ENCODE results near the gene CTDSPL.

The CTDSPL gene

DNA sequence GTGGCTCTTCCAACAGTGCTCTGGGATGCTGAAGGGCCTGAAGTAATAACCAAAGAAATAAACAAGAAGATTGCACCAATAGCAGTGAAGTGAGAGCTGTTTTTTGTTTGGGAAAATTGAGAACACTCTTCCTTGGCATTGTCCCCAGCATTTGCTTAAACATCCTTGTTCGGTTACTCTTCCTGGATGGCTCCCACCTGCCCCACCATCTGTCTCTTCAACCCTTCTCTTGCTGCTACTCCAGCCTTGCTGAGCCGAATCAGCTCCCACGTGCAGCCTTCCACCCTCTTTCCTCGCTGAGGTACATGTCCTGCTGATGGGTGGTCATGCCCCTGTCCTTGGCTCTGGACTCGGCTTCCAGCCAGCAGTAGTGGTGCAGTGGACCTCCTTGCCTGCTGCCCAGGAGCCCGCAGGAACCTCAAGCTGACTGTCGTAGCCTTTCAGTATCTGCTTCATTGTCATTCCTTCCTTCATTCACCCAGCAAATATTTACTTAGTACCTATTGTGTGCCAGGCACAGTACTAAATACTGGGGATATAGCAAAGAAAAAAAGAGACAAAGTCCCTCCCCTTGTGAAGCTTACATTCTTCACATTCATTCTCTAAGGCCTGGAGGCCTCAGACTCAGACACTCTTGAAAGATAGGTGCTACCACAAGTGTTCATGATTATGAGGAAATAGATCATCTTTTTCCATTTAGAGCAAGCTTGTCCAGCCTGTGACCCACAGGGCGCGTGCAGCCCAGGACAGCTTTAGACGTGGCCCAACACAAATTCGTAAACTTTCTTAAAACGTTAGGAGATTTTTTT, 111.8 kb downstream of the CTDSPL start:
- H3K27me3 ChIP-seq (ENCODE audit: control insufficient read depth in 3 of 3, insufficient read depth in 3 of 3, low read depth in 1 of 3, low read length in 3 of 3): no peaks in the 10 kb centered on the region
- no peak overlapping the region for H3K23ac ChIP-seq (ENCODE audit: low read depth, low read length, poor library complexity)
- no peak overlapping the region for H3K4me2 ChIP-seq (ENCODE audit: insufficient read depth, low read length, poor library complexity, severe bottlenecking)
- H2AK5ac ChIP-seq (ENCODE audit: low read depth, low read length): no peak overlapping the region
- H2BK5ac ChIP-seq (ENCODE audit: low read length): no peak overlapping the region
- no peak overlapping the region for H2BK120ac ChIP-seq (ENCODE audit: low read depth, low read length)
- WGBS, 2 donors (ENCODE audit: extremely low coverage in 2 of 2, insufficient read length in 2 of 2, insufficient replicate concordance in 1 of 2): no CpG with 5 or more reads among the region's 12 CpGs
- H3K14ac ChIP-seq (ENCODE audit: low read length): no peak overlapping the region
- no peak overlapping the region for H3K27ac ChIP-seq (replicated peaks; ENCODE audit: low read length)
- H3K9ac ChIP-seq (ENCODE audit: low read depth, low read length, poor library complexity): no peak overlapping the region
- H3K4ac ChIP-seq (ENCODE audit: low read length): no peak overlapping the region
- H3K79me1 ChIP-seq (ENCODE audit: low read depth, low read length): no peaks in the 10 kb centered on the region
- H2AFZ ChIP-seq (ENCODE audit: low read length): no peak overlapping the region
- no peak overlapping the region for H2BK15ac ChIP-seq (ENCODE audit: low read length)
- DNase-seq (ENCODE audit: low spot score): no peak
- peak overlapping the region in 1 of 2 donors; percentile 5 for H3K4me3 ChIP-seq (ENCODE audit: low read length in 2 of 2)
- no peak overlapping the region for H2BK12ac ChIP-seq (ENCODE audit: low read length)
- no peak overlapping the region for H4K91ac ChIP-seq (ENCODE audit: low read depth, low read length, poor library complexity)
- peaks cover 0 to 2% of the 10 kb centered on the region in 2 donors for H3K9me3 ChIP-seq (replicated peaks in 1 of 2; ENCODE audit: control insufficient read depth in 2 of 2, insufficient read depth in 1 of 2, low read depth in 1 of 2, low read length in 2 of 2)
- no peak overlapping the region for H3K18ac ChIP-seq (ENCODE audit: low read length)
- H3K36me3 ChIP-seq (replicated peaks in 1 of 2; ENCODE audit: control insufficient read depth in 2 of 2, insufficient read depth in 2 of 2, low read length in 2 of 2): peaks cover 19 to 38% of the 10 kb centered on the region in 2 donors
- H4K8ac ChIP-seq (ENCODE audit: low read depth, low read length): no peak overlapping the region
- H3K4me1 ChIP-seq (ENCODE audit: control insufficient read depth in 2 of 2, insufficient read depth in 1 of 2, low read depth in 1 of 2, low read length in 2 of 2): no peaks in the 10 kb centered on the region

DNA sequence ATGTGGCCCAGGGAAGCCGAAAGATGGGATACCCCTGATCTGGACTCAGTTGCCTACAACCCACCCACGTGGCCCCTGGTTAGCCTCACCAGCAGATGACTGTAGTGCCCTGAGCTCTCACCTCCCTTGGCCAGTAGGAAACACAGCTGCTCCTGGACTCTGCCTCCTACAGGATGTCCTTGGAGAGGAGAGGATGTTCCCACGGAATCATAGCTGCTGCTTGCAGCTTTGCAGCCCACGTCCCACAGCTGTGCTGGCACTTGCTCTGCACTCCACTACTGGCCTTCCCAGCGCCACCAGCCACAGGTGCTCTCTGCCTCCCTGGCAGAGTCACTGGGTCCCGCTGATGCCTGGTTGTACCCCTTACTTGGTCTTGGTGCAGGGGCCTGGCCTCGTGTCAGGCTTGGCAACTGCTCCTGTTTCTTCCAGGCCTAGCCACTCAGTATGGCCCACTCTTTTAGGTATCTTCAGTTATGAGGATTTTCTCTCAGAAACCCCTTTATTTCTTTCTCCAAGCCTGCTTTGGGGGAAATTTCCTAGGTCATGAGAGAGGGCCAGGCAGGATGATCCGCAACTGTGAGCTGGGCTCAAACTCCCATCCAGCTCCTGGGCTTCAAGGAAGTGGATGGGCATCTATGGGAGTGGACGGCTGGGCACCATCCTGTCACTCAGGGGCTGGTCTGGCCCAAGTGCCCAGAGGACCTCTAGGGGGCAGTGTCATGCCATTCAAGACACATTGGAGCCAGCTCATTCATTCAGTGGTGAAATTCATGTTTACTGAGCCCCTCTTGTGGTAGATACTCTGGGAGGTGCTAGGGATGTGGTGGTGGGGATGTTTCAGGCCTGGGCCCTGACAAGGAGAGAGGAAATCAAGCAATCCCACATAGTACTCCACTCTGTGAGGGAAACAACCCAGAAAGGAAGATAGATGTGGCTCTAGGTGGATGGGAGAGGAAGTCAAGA, 112.7 kb downstream of the CTDSPL start:
- H3K14ac ChIP-seq (ENCODE audit: low read length): no peak overlapping the region
- H3K79me1 ChIP-seq (ENCODE audit: low read depth, low read length): no peaks in the 10 kb centered on the region
- H2AK5ac ChIP-seq (ENCODE audit: low read depth, low read length): no peak overlapping the region
- no peak overlapping the region for H3K27ac ChIP-seq (replicated peaks; ENCODE audit: low read length)
- H4K91ac ChIP-seq (ENCODE audit: low read depth, low read length, poor library complexity): no peak overlapping the region
- no peak overlapping the region for H2BK120ac ChIP-seq (ENCODE audit: low read depth, low read length)
- peak; percentile 41 for DNase-seq (ENCODE audit: low spot score)
- no CpG with 5 or more reads among the region's 9 CpGs for WGBS, 2 donors (ENCODE audit: extremely low coverage in 2 of 2, insufficient read length in 2 of 2, insufficient replicate concordance in 1 of 2)
- peak overlapping the region; percentile 43 for H2BK5ac ChIP-seq (ENCODE audit: low read length)
- no peak overlapping the region for H2AFZ ChIP-seq (ENCODE audit: low read length)
- no peak overlapping the region for H3K4ac ChIP-seq (ENCODE audit: low read length)
- no peak overlapping the region for H3K18ac ChIP-seq (ENCODE audit: low read length)
- H3K4me1 ChIP-seq (ENCODE audit: control insufficient read depth in 2 of 2, insufficient read depth in 1 of 2, low read depth in 1 of 2, low read length in 2 of 2): no peaks in the 10 kb centered on the region
- peaks cover 19 to 38% of the 10 kb centered on the region in 2 donors for H3K36me3 ChIP-seq (replicated peaks in 1 of 2; ENCODE audit: control insufficient read depth in 2 of 2, insufficient read depth in 2 of 2, low read length in 2 of 2)
- no peaks in the 10 kb centered on the region for H3K27me3 ChIP-seq (ENCODE audit: control insufficient read depth in 3 of 3, insufficient read depth in 3 of 3, low read depth in 1 of 3, low read length in 3 of 3)
- no peak overlapping the region for H2BK12ac ChIP-seq (ENCODE audit: low read length)
- peak overlapping the region; percentile 61 for H3K9ac ChIP-seq (ENCODE audit: low read depth, low read length, poor library complexity)
- no peak overlapping the region for H2BK15ac ChIP-seq (ENCODE audit: low read length)
- no peak overlapping the region for H3K23ac ChIP-seq (ENCODE audit: low read depth, low read length, poor library complexity)
- H3K9me3 ChIP-seq (replicated peaks in 1 of 2; ENCODE audit: control insufficient read depth in 2 of 2, insufficient read depth in 1 of 2, low read depth in 1 of 2, low read length in 2 of 2): peaks cover 0 to 2% of the 10 kb centered on the region in 2 donors
- no peak overlapping the region for H4K8ac ChIP-seq (ENCODE audit: low read depth, low read length)
- H3K4me3 ChIP-seq (ENCODE audit: low read length in 2 of 2): no peak overlapping the region
- H3K4me2 ChIP-seq (ENCODE audit: insufficient read depth, low read length, poor library complexity, severe bottlenecking): no peak overlapping the region

DNA sequence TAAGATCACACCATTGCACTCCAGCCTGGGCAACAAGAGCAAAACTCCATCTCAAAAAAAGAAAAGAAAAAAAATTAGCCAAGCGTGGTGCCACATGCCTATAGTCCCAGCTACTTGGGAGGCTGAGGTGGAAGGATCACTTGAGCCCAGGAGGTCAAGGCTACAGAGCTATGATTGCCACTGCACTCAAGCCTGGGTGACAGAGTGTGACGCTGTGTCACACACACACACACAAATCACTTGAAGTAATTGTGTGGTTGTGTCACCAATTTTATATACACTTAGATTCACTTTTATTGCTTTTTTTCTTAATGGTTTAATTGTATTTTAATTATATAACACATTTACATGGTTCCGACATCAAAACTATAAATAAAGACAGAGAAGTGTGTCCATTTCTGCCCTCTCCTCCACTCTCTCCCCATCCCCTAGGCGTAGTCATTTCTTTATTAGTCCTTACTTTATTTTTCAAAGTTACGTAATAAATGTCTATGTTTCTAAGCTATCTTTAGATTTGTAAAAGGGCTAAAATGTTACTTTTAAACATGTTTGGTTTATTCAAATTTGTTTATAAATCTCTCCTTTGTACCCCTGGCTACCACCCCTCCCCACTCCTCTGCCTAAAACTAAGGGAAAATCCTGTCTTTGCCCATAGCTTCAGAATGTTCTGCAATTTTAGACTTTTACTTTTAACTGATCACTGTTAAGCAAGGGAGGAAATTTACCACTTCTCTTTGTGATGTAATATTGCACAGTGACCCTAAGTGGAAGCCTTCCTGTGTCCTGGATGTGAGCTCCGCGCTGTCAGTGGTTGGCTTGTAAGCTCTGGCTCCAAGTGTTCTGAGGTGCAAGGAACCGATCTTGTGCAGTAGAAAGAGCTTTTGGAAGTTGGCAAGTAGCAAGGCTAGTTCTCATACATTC, 118.1 kb downstream of the CTDSPL start:
- Histone ChIP-seq H3K23ac (ENCODE audit: low read depth, low read length, poor library complexity) (no peak overlapping the region), H2AK5ac (ENCODE audit: low read depth, low read length) (no peak overlapping the region), H3K36me3 (replicated peaks in 1 of 2; ENCODE audit: control insufficient read depth in 2 of 2, insufficient read depth in 2 of 2, low read length in 2 of 2) (peaks cover 15 to 53% of the 10 kb centered on the region in 2 donors), H3K9ac (ENCODE audit: low read depth, low read length, poor library complexity) (no peak overlapping the region), H2BK120ac (ENCODE audit: low read depth, low read length) (no peak overlapping the region), H3K79me1 (ENCODE audit: low read depth, low read length) (no peaks in the 10 kb centered on the region), H3K18ac (ENCODE audit: low read length) (no peak overlapping the region), H2BK15ac (ENCODE audit: low read length) (no peak overlapping the region), H3K14ac (ENCODE audit: low read length) (no peak overlapping the region), H3K4me2 (ENCODE audit: insufficient read depth, low read length, poor library complexity, severe bottlenecking) (no peak overlapping the region), H4K91ac (ENCODE audit: low read depth, low read length, poor library complexity) (no peak overlapping the region), H3K4me1 (ENCODE audit: control insufficient read depth in 2 of 2, insufficient read depth in 1 of 2, low read depth in 1 of 2, low read length in 2 of 2) (no peaks in the 10 kb centered on the region), H2BK5ac (ENCODE audit: low read length) (no peak overlapping the region), H4K8ac (ENCODE audit: low read depth, low read length) (no peak overlapping the region), H3K27ac (replicated peaks; ENCODE audit: low read length) (no peak overlapping the region), H2AFZ (ENCODE audit: low read length) (no peak overlapping the region), H2BK12ac (ENCODE audit: low read length) (no peak overlapping the region), H3K27me3 (ENCODE audit: control insufficient read depth in 3 of 3, insufficient read depth in 3 of 3, low read depth in 1 of 3, low read length in 3 of 3) (no peaks in the 10 kb centered on the region), H3K4me3 (ENCODE audit: low read length in 2 of 2) (no peak overlapping the region), H3K9me3 (replicated peaks in 1 of 2; ENCODE audit: control insufficient read depth in 2 of 2, insufficient read depth in 1 of 2, low read depth in 1 of 2, low read length in 2 of 2) (peaks cover 0 to 2% of the 10 kb centered on the region in 2 donors), H3K4ac (ENCODE audit: low read length) (no peak overlapping the region)
- DNase-seq (ENCODE audit: low spot score): no peak
- no CpG with 5 or more reads among the region's 8 CpGs for WGBS, 2 donors (ENCODE audit: extremely low coverage in 2 of 2, insufficient read length in 2 of 2, insufficient replicate concordance in 1 of 2)

Data from neuronal stem cell (in vitro differentiated cells).